Measurements from ENCODE around the gene RNF150.
"Not testable (repeated sequence)": the region's sequence is repeated elsewhere in the genome, so short reads cannot be mapped to it uniquely, and the experiment has no call there.

Gene RNF150

DNA sequence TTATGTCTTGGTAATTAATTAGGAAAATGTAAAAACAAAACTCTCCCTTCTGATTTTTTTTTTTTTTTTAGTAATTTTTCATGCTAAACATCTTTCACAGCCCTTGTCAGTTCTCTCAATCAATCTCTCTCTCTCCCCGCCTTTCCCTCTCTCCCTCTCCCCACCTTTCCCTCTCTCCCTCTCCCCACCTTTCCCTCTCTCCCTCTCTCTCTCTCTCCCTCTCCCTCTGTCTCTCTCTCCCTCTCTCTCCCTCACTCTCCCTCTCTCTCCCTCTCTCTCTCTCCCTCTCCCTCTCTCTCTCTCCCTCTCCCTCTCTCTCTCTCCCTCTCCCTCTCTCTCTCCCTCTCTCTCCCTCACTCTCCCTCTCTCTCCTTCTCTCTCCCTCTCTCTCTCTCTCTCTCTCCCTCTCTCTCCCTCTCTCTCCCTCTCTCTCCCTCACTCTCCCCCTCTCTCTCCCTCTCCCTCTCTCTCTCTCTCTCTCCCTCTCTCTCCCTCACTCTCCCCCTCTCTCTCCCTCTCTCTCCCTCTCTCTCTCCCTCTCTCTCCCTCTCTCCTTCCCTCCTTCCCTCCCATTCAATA, 322.6 kb downstream of the RNF150 start:
- DNase-seq = not testable (repeated sequence)

All from islet precursor cell (in vitro differentiated cells).